ENCODE measurements around the gene SCN1A.
"Not testable (repeated sequence)": the region's sequence is repeated elsewhere in the genome, so short reads cannot be mapped to it uniquely, and the experiment has no call there.

SCN1A gene

GRCh38 chr2:166104084-166104483, 23.7 kb downstream of the SCN1A start:
- no peak for FAIRE-seq
- DNase-seq (ENCODE audit: insufficient read length) = no peak
- TF ChIP-seq TAF1 (IDR thresholded peaks at IDR 0.05; ENCODE audit: borderline replicate concordance, low read depth, low read length) = no peak
- no peak for TF ChIP-seq POLR2A (IDR thresholded peaks at IDR 0.05; ENCODE audit: low read depth, low read length)
- no peak for TF ChIP-seq POLR2AphosphoS5 (IDR thresholded peaks at IDR 0.05; ENCODE audit: low read depth, low read length)

DNA sequence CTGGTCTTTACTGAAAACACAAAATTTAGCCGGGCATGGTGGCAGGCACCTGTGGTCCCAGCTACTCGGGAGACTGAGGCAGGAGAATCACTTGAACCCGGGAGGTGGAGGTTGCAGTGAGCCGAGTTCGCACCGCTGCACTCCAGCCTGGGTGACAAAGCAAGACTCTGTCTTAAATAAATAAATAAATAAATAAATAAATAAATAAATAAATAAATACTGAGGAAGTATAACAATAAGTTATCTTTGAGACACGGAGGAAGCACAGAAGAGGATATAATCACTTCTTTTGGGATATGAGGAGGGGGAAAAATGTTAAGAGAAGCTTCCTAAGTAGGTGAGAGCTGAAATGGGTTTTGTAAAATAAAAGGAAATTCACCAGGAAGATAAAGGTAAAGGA, 24.5 kb downstream of the SCN1A start:
- DNase-seq (ENCODE audit: insufficient read length); FAIRE-seq: not testable (repeated sequence)

DNA sequence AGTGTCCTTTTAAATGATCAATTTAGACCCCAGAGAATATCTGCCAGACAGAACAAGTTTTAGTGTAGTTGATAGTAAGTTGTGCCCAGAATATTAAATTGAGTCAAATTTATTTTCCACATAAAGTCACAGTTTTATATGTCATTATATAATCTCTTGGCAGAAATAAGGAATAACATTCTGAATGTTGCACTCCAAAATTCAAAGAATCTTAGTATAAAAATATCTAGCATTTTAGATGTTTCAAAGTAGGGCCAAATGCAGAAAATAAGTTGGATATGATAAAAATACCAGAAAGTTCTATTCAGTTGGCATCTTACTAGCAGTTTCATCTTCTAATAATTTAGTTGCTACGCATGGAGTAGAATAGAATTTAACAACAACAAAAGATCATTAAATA, 33.5 kb downstream of the SCN1A start:
- FAIRE-seq (no peak), DNase-seq (ENCODE audit: insufficient read length) (no peak)
- TF ChIP-seq POLR2A (IDR thresholded peaks at IDR 0.05; ENCODE audit: low read depth, low read length) (no peak), POLR2AphosphoS5 (IDR thresholded peaks at IDR 0.05; ENCODE audit: low read depth, low read length) (no peak), TAF1 (IDR thresholded peaks at IDR 0.05; ENCODE audit: borderline replicate concordance, low read depth, low read length) (no peak)

GRCh38 chr2:166092889-166093288, 34.9 kb downstream of the SCN1A start:
- FAIRE-seq = no peak
- TF ChIP-seq POLR2A (IDR thresholded peaks at IDR 0.05; ENCODE audit: low read depth, low read length) (no peak), POLR2AphosphoS5 (IDR thresholded peaks at IDR 0.05; ENCODE audit: low read depth, low read length) (no peak), TAF1 (IDR thresholded peaks at IDR 0.05; ENCODE audit: borderline replicate concordance, low read depth, low read length) (no peak)
- no peak for DNase-seq (ENCODE audit: insufficient read length)

DNA sequence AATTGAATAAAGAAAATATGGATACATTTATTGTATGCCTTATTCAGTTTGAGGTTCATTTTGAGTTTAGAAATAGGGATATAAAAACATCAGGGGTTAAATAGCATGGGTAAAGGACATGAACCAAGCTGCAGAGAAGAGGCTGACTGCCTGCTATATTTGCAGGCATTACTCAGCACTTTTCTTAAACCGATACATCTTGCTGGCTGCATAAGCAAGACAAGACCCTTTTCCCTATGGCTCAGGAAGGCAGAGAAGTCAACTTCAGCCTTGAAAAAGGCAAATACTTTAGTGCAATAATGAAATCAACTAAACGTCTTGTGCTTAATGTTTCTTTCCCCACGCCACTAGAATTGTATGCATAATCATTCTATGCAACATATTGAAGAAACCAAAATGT, 36.4 kb downstream of the SCN1A start:
- TF ChIP-seq POLR2AphosphoS5 (IDR thresholded peaks at IDR 0.05; ENCODE audit: low read depth, low read length) = no peak
- no peak for DNase-seq (ENCODE audit: insufficient read length)
- no peak for FAIRE-seq

DNA sequence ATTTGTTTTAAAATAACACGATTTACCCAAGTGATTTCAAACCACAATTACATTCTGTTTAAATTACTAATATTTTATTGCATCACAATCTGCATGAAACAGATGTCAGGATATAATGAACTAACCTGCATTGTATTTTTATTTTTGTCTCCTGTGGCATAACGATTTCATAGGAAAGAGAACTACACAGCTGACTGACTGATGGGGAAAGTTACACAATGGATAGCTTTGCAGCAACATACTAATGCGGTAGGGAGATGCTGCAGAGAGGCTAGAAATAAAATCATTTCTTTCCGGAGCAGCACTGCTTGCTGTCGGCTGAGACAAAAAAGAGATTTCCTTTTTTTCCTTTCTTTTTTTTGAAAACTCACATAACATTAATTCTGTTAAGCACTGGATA, 36.9 kb downstream of the SCN1A start:
- no peak for FAIRE-seq
- DNase-seq (ENCODE audit: insufficient read length) = no peak
- TF ChIP-seq POLR2A (IDR thresholded peaks at IDR 0.05; ENCODE audit: low read depth, low read length) (no peak), TAF1 (IDR thresholded peaks at IDR 0.05; ENCODE audit: borderline replicate concordance, low read depth, low read length) (no peak), POLR2AphosphoS5 (IDR thresholded peaks at IDR 0.05; ENCODE audit: low read depth, low read length) (no peak)

GRCh38 chr2:166090346-166090745, 37.5 kb downstream of the SCN1A start:
- TF ChIP-seq TAF1 (IDR thresholded peaks at IDR 0.05; ENCODE audit: borderline replicate concordance, low read depth, low read length) (no peak), POLR2AphosphoS5 (IDR thresholded peaks at IDR 0.05; ENCODE audit: low read depth, low read length) (no peak), POLR2A (IDR thresholded peaks at IDR 0.05; ENCODE audit: low read depth, low read length) (no peak)
- no peak for FAIRE-seq
- DNase-seq (ENCODE audit: insufficient read length) = no peak

DNA sequence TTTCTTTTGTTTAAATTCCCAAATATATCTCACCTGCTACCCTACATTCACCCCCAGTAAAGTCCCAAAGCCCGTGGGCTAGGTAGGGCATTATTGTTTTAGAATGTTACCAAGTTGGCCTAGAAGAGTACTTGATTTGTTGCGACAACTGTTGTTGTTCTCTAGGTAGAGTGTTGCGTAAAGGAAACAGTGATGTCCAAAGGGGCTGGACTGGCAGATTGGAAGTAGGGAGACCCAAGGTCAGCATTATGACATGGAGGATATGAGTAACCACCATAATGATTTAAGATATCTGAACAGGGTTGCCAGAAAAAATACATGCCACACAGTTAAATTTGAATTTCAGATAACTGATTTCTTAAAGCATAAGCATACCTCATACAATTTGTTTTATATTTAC, 39.2 kb downstream of the SCN1A start:
- DNase-seq (ENCODE audit: insufficient read length) (no peak), FAIRE-seq (no peak)
- TF ChIP-seq TAF1 (IDR thresholded peaks at IDR 0.05; ENCODE audit: borderline replicate concordance, low read depth, low read length) (no peak), POLR2A (IDR thresholded peaks at IDR 0.05; ENCODE audit: low read depth, low read length) (no peak), POLR2AphosphoS5 (IDR thresholded peaks at IDR 0.05; ENCODE audit: low read depth, low read length) (no peak)

- no peak for TF ChIP-seq POLR2AphosphoS5 (IDR thresholded peaks at IDR 0.05; ENCODE audit: low read depth, low read length)
- TF ChIP-seq POLR2A (IDR thresholded peaks at IDR 0.05; ENCODE audit: low read depth, low read length) = no peak
- no peak for TF ChIP-seq TAF1 (IDR thresholded peaks at IDR 0.05; ENCODE audit: borderline replicate concordance, low read depth, low read length)
- FAIRE-seq = no peak
Measured at GRCh38 chr2:166084301-166084700, 43.5 kb downstream of the SCN1A start.

GRCh38 chr2:166082736-166083135, 45.1 kb downstream of the SCN1A start:
- TF ChIP-seq POLR2AphosphoS5 (IDR thresholded peaks at IDR 0.05; ENCODE audit: low read depth, low read length) (no peak), TAF1 (IDR thresholded peaks at IDR 0.05; ENCODE audit: borderline replicate concordance, low read depth, low read length) (no peak), POLR2A (IDR thresholded peaks at IDR 0.05; ENCODE audit: low read depth, low read length) (no peak)
- no peak for DNase-seq (ENCODE audit: insufficient read length)

More at GRCh38 chr2:166084301-166084700, 43.5 kb downstream of the SCN1A start:
- no peak for DNase-seq (ENCODE audit: insufficient read length)

GRCh38 chr2:166081852-166082251, 46.0 kb downstream of the SCN1A start:
- TF ChIP-seq TAF1 (IDR thresholded peaks at IDR 0.05; ENCODE audit: borderline replicate concordance, low read depth, low read length) (no peak), POLR2A (IDR thresholded peaks at IDR 0.05; ENCODE audit: low read depth, low read length) (no peak), POLR2AphosphoS5 (IDR thresholded peaks at IDR 0.05; ENCODE audit: low read depth, low read length) (no peak)
- no peak for DNase-seq (ENCODE audit: insufficient read length)
- FAIRE-seq = no peak

More at GRCh38 chr2:166082736-166083135, 45.1 kb downstream of the SCN1A start:
- FAIRE-seq = no peak

DNA sequence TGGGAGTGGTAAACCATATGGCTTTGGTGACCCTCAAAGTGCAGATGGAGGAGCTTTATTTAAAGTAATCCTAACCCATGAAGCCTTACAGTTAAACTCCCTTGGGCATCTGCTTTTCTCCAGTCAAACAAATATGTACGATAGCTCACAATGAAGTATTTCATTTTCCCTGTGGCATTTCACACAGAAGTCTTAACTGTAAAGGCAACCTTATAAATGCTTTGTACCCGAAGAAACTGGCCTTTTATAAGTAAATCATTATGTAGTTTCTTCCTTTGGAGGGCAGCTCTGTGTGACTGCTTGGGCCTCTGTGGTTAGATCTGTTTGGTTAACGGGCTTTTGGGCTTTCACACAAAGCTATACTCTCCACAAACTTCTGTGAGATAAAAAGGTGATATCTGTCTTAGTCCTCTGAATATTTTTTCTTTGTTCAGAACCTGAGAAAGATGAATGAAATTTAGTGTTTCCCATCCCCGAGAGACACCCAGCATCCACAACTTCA, 46.6 kb downstream of the SCN1A start:
- no peak for DNase-seq (ENCODE audit: insufficient read length)
- TF ChIP-seq POLR2A (IDR thresholded peaks at IDR 0.05; ENCODE audit: low read depth, low read length) = no peak
- no peak for TF ChIP-seq POLR2AphosphoS5 (IDR thresholded peaks at IDR 0.05; ENCODE audit: low read depth, low read length)
- TF ChIP-seq TAF1 (IDR thresholded peaks at IDR 0.05; ENCODE audit: borderline replicate concordance, low read depth, low read length) = no peak

DNA sequence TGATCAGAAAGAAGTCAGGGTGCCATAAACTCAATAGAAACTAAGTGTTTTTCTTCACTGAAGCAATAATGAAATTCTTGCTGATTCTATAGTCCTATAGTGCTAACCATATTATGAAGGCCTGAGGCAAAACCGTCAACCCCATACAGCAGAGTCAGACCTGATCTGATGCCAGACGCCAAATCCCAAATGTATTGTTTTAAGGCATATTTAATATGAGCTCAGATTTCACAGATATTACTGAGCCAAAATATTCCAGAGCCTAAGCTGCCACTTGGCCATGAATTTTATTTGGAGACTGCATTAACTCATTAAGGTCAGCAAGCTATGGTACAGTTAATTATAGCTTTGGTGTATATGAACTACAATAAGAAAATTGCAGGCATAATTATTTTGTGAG, 53.4 kb downstream of the SCN1A start:
- DNase-seq (ENCODE audit: insufficient read length) (no peak), FAIRE-seq (no peak)

More for the DNA sequence above, 46.6 kb downstream of the SCN1A start:
- no peak for FAIRE-seq

More for the DNA sequence above, 53.4 kb downstream of the SCN1A start:
- TF ChIP-seq POLR2AphosphoS5 (IDR thresholded peaks at IDR 0.05; ENCODE audit: low read depth, low read length) (no peak), POLR2A (IDR thresholded peaks at IDR 0.05; ENCODE audit: low read depth, low read length) (no peak), TAF1 (IDR thresholded peaks at IDR 0.05; ENCODE audit: borderline replicate concordance, low read depth, low read length) (no peak)
